PC-9 (cell line): ENCODE results near the gene FOXN1. TPM values are rescaled to one million over a fixed set of nuclear protein-coding genes. Genes with fewer than 3 reads are reported as not detected.

Source experiments
- BruUV-seq: library from RNA; stranded (reverse); fragments of 400-500 nt; replicated peaks from 2 replicates; lab custom pipeline; 2021; lab: Mats Ljungman, UMichigan
- CTCF ChIA-PET: fragments of 300-600 bp; sonication (Branson Sonifier 250); formaldehyde crosslinking; loops from one replicate; lab custom pipeline; 2022; ENCODE audit warnings: antibody characterized with exemption; lab: Charles Lee
- POLR2A ChIA-PET: fragments of 300-600 bp; sonication (Branson Sonifier 250); formaldehyde crosslinking; loops from one replicate; lab custom pipeline; 2022; ENCODE audit warnings: antibody characterized with exemption; ENCODE audit not compliant: unreplicated experiment; lab: Charles Lee
- DNase-seq, 2 experiments: peaks; one replicate each; pipeline versions ENCODE4 v3.0.0 to v3.0.0-alpha.2; 2015 to 2022; ENCODE audit warnings: mixed read lengths in 1 of 2
- H2AFZ ChIP-seq: fragments of 200-600 bp; sonication (generic); 2 replicates; pipeline ENCODE4 v1.8.1; 2017; ENCODE audit warnings: antibody characterized with exemption
- H3F3A ChIP-seq: fragments of 200-600 bp; sonication (generic); 2 replicates; pipeline ENCODE4 v1.8.1; 2017; ENCODE audit warnings: antibody characterized with exemption, mild to moderate bottlenecking, low read depth; ENCODE audit not compliant: insufficient read depth
- H3K27ac ChIP-seq: fragments of 200-600 bp; sonication (generic); 2 replicates; pipeline ENCODE4 v1.6.1; 2016; ENCODE audit warnings: mixed run types
- H3K27me3 ChIP-seq: fragments of 200-600 bp; sonication (generic); 2 replicates; pipeline ENCODE4 v1.6.1; 2016; ENCODE audit warnings: low read depth, mixed run types; ENCODE audit not compliant: insufficient read depth
- H3K36me3 ChIP-seq: fragments of 200-600 bp; sonication (generic); 2 replicates; pipeline ENCODE4 v1.6.1; 2016; ENCODE audit warnings: low read depth, mixed run types
- H3K4me1 ChIP-seq: fragments of 200-600 bp; sonication (generic); replicated peaks from 2 replicates; pipeline ENCODE4 v1.6.1; 2016; ENCODE audit warnings: mixed run types; ENCODE audit not compliant: insufficient read depth
- H3K4me2 ChIP-seq: fragments of 200-600 bp; sonication (generic); 2 replicates; pipeline ENCODE4 v1.6.1; 2017; ENCODE audit warnings: mixed run types
- H3K4me3 ChIP-seq: fragments of 200-600 bp; sonication (generic); 2 replicates; pipeline ENCODE4 v1.6.1; 2016; ENCODE audit warnings: mixed run types
- H3K79me2 ChIP-seq: fragments of 200-600 bp; sonication (generic); 2 replicates; pipeline ENCODE4 v1.6.1; 2017; ENCODE audit warnings: low read depth, mixed run types
- H3K9me2 ChIP-seq: fragments of 200-600 bp; sonication (generic); 2 replicates; pipeline ENCODE4 v1.8.1; 2017; ENCODE audit warnings: mild to moderate bottlenecking; ENCODE audit not compliant: insufficient read depth
- H3K9me3 ChIP-seq: fragments of 200-600 bp; sonication (generic); 2 replicates; pipeline ENCODE4 v1.8.1; 2016; ENCODE audit warnings: low read depth; ENCODE audit not compliant: insufficient read depth
- H4K20me1 ChIP-seq: fragments of 200-600 bp; sonication (generic); 2 replicates; pipeline ENCODE4 v1.8.1; 2017; ENCODE audit not compliant: insufficient read depth
- CTCF ChIP-seq: fragments of 200-600 bp; sonication (generic); conservative IDR thresholded peaks from 2 replicates; pipeline ENCODE4 v1.6.1; 2017; ENCODE audit warnings: mixed run types, antibody characterized with exemption, mild to moderate bottlenecking, moderate library complexity
- EZH2 ChIP-seq: fragments of 200-600 bp; sonication (generic); IDR thresholded peaks from 2 replicates; pipeline ENCODE4 v1.8.0; 2017; ENCODE audit warnings: antibody characterized with exemption, low read depth
- intact Hi-C: fragments of 100-400 bp; cut with micrococcal nuclease; formaldehyde crosslinking; loops from one replicate; pipeline ENCODE4 v1.10.0; 2022; ENCODE audit not compliant: unreplicated experiment
- total RNA-seq: library from RNA; stranded (reverse); gene quantifications from 2 replicates; pipeline ENCODE4 v1.2.3, GENCODE V29; 2021

The FOXN1 gene
- total RNA-seq, 1 experiment from 2014 or later, result not detected

GRCh38 chr17:28569446-28569845, 63.3 kb downstream of the FOXN1 start:
- no peak for DNase-seq
- Histone ChIP-seq H3K4me2 (no peak overlapping the region), H3F3A (peaks cover 9% of the 10 kb centered on the region), H3K36me3 (no peaks in the 10 kb centered on the region), H4K20me1 (no peaks in the 10 kb centered on the region), H3K9me2 (no peaks in the 10 kb centered on the region), H3K27ac (no peak overlapping the region), H3K27me3 (no peaks in the 10 kb centered on the region), H3K9me3 (no peaks in the 10 kb centered on the region), H3K4me1 (peaks cover 17% of the 10 kb centered on the region), H3K79me2 (peaks cover 11% of the 10 kb centered on the region), H2AFZ (no peak overlapping the region), H3K4me3 (no peak overlapping the region)
- TF ChIP-seq EZH2 (no peak), CTCF (no peak)
- ChIA-PET CTCF (no interaction called here), POLR2A (no interaction called here)
- intact Hi-C loops, result no loop called here
- TSS peak; percentile 17 for BruUV-seq

GRCh38 chr17:28570716-28571360, 64.7 kb downstream of the FOXN1 start:
- Histone ChIP-seq H4K20me1 (no peaks in the 10 kb centered on the region), H3K4me3 (peak overlapping the region; percentile 81), H2AFZ (peak overlapping the region; percentile 95), H3K79me2 (peaks cover 11% of the 10 kb centered on the region), H3K4me2 (peak overlapping the region; percentile 88), H3K9me2 (no peaks in the 10 kb centered on the region), H3K27ac (no peak overlapping the region), H3K9me3 (no peaks in the 10 kb centered on the region), H3K27me3 (no peaks in the 10 kb centered on the region), H3F3A (peaks cover 2% of the 10 kb centered on the region; the same call in 1 of the 2 replicates), H3K4me1 (peaks cover 17% of the 10 kb centered on the region), H3K36me3 (no peaks in the 10 kb centered on the region)
- CTCF ChIA-PET, result interaction anchor here (0.5 kb wide), 1 partner anchor 439 kb away, joined by 6 read pairs; no protein-coding TSS in a partner anchor
- intact Hi-C loops, result no loop called here
- POLR2A ChIA-PET, result interaction anchor here (0.5 to 0.7 kb wide), 4 partner anchors 63 to 938 kb away, joined by 3 to 7 read pairs (median 6); no protein-coding TSS in a partner anchor
- peak in 1 of 2 experiments; percentile 25 for DNase-seq
- no TSS peak for BruUV-seq
- TF ChIP-seq CTCF, result no peak
- no peak for TF ChIP-seq EZH2

- no peaks in the 10 kb centered on the region for H3K9me2 ChIP-seq
- intact Hi-C loops, result no loop called here
- no peaks in the 10 kb centered on the region for H4K20me1 ChIP-seq
- POLR2A ChIA-PET, result interaction anchor here (0.5 to 0.7 kb wide), 6 partner anchors 26 to 937 kb away, joined by 3 to 15 read pairs (median 6); no protein-coding TSS in a partner anchor
- H2AFZ ChIP-seq, result peak within 1 kb of the TSS; percentile 95
- peaks cover 11% of the 10 kb centered on the region for H3K79me2 ChIP-seq
- peak within 1 kb of the TSS; percentile 81 for H3K4me3 ChIP-seq
- H3K9me3 ChIP-seq, result no peaks in the 10 kb centered on the region
- H3F3A ChIP-seq, result peaks cover 5% of the 10 kb centered on the region; the same call in 1 of the 2 replicates
- peaks cover 17% of the 10 kb centered on the region for H3K4me1 ChIP-seq
- CTCF ChIA-PET, result interaction anchor here (0.5 kb wide), 1 partner anchor 440 kb away, joined by 6 read pairs; no protein-coding TSS in a partner anchor
- no peaks in the 10 kb centered on the region for H3K36me3 ChIP-seq
- BruUV-seq, result no TSS peak
- DNase-seq, result peak; percentile 84 to 92
- H3K27ac ChIP-seq, result no peak within 1 kb of the TSS
- H3K27me3 ChIP-seq, result no peaks in the 10 kb centered on the region
- H3K4me2 ChIP-seq, result peak within 1 kb of the TSS; percentile 88
- TF ChIP-seq EZH2, result no peak
- TF ChIP-seq CTCF, result no peak
Measured at GRCh38 chr17:28571361-28572122, 65.4 kb downstream of the FOXN1 start, which contains the start of gene PIGS. TSS of gene PIGS (minus strand) at chr17:28571524. CDS start at chr17:28571496, 28 bp downstream.
